Fibroblast of skin of right biceps (primary cell): ENCODE results near the gene ADAMTS17.
A peak's percentile ranks its signal among the peaks of the same experiment; 100 is the strongest.

Source experiments
- DNase-seq: peaks from one replicate; pipeline ENCODE4 v3.0.0-alpha.2; 2013

Gene ADAMTS17

GRCh38 chr15:100007609-100008008 lies 334.2 kb downstream of the ADAMTS17 start:
- no peak for DNase-seq

GRCh38 chr15:100005715-100006114 lies 336.1 kb downstream of the ADAMTS17 start:
- no peak for DNase-seq

- DNase-seq: peak; percentile 63
Measured at GRCh38 chr15:100005013-100005412, 336.8 kb downstream of the ADAMTS17 start.

- DNase-seq: no peak
Measured at GRCh38 chr15:100002787-100003536, 338.8 kb downstream of the ADAMTS17 start.

- DNase-seq: no peak
Measured at GRCh38 chr15:100002086-100002620, 339.6 kb downstream of the ADAMTS17 start.

- DNase-seq: peak; percentile 43
Measured at GRCh38 chr15:100001405-100001804, 340.4 kb downstream of the ADAMTS17 start.

- no peak for DNase-seq
Measured at GRCh38 chr15:99999282-100000070, 342.3 kb downstream of the ADAMTS17 start.

GRCh38 chr15:99998661-99999101 lies 343.1 kb downstream of the ADAMTS17 start:
- DNase-seq: peak; percentile 22

- no peak for DNase-seq
Measured at GRCh38 chr15:99997112-99997651, 344.6 kb downstream of the ADAMTS17 start.

GRCh38 chr15:99996660-99997059 lies 345.1 kb downstream of the ADAMTS17 start:
- no peak for DNase-seq

- DNase-seq: no peak
Measured at GRCh38 chr15:99995543-99995942, 346.2 kb downstream of the ADAMTS17 start.

GRCh38 chr15:99994849-99995248 lies 346.9 kb downstream of the ADAMTS17 start:
- DNase-seq: no peak

GRCh38 chr15:99993681-99994131 lies 348.1 kb downstream of the ADAMTS17 start:
- DNase-seq: no peak

GRCh38 chr15:99993262-99993661 lies 348.5 kb downstream of the ADAMTS17 start:
- no peak for DNase-seq

GRCh38 chr15:99992611-99993231 lies 349.1 kb downstream of the ADAMTS17 start:
- DNase-seq: no peak

- DNase-seq: no peak
Measured at GRCh38 chr15:99989095-99989494, 352.7 kb downstream of the ADAMTS17 start.

GRCh38 chr15:99987701-99988100 lies 354.1 kb downstream of the ADAMTS17 start:
- no peak for DNase-seq

GRCh38 chr15:99987119-99987506 lies 354.7 kb downstream of the ADAMTS17 start:
- no peak for DNase-seq

GRCh38 chr15:99986297-99987118 lies 355.3 kb downstream of the ADAMTS17 start:
- DNase-seq: peak; percentile 37

- no peak for DNase-seq
Measured at GRCh38 chr15:99985878-99986277, 355.9 kb downstream of the ADAMTS17 start.

- no peak for DNase-seq
Measured at GRCh38 chr15:99984491-99985243, 357.1 kb downstream of the ADAMTS17 start.
